Body of pancreas (tissue), 4 donors: Measurements from ENCODE around the gene ATL1. TPM values are rescaled to one million over a fixed set of nuclear protein-coding genes. Genes with fewer than 3 reads are reported as not detected.

ENCODE experiments used
- ATAC-seq: fragments of 150-250 bp; one replicate; pipeline ENCODE4 v1.9.1; 2016
- DNase-seq, 4 donors: peaks; one replicate each; pipeline ENCODE4 v3.0.0-alpha.2; 2019
- H3K27ac ChIP-seq, 4 donors: fragments of 200-600 bp; sonication (generic); 1 replicate in 3 of 4; 2 replicates in 1 of 4; pipeline versions ENCODE4 v1.5.1 to v1.6.1; 2016 to 2019; ENCODE audit warnings: mild to moderate bottlenecking in 1 of 4, mixed read lengths in 1 of 4, moderate library complexity in 1 of 4
- H3K27me3 ChIP-seq, 2 donors: fragments of 200-600 bp; sonication (generic); one replicate each; pipeline ENCODE4 v1.6.0; 2016; ENCODE audit warnings: mild to moderate bottlenecking in 1 of 2
- H3K36me3 ChIP-seq, 2 donors: fragments of 200-600 bp; sonication (generic); replicated peaks in 1 of 2; 2 replicates each; pipeline ENCODE4 v1.5.1; 2016; ENCODE audit warnings: low read depth in 2 of 2; ENCODE audit not compliant: insufficient read depth in 1 of 2
- H3K4me1 ChIP-seq: fragments of 200-600 bp; sonication (generic); one replicate; pipeline ENCODE4 v1.6.0; 2016
- H3K4me3 ChIP-seq, 2 donors: fragments of 200-600 bp; sonication (generic); 1 replicate in 1 of 2; 2 replicates in 1 of 2; pipeline ENCODE4 v1.5.1; 2016 to 2019
- H3K9me3 ChIP-seq, 3 donors: fragments of 200-600 bp; sonication (generic); 1 replicate in 2 of 3; 2 replicates in 1 of 3; pipeline ENCODE4 v1.5.1; 2016
- POLR2A ChIP-seq, 3 donors: fragments of 450-650 bp; IDR thresholded peaks; one replicate each; pipeline ENCODE4 v1.6.1; 2016; ENCODE audit warnings: antibody characterized with exemption in 3 of 3, mild to moderate bottlenecking in 2 of 3
- WGBS, 2 donors: methylation state at CpG; one replicate each; pipeline ENCODE4 v1.1.5; 2017; 5-methylcytosine and 5-hydroxymethylcytosine counted together
- intact Hi-C: fragments of 100-400 bp; cut with DNase I; formaldehyde crosslinking; loops from one replicate; pipeline ENCODE4 v1.15.1; 2023
- total RNA-seq, 2 donors: library from RNA; depleted of rRNA; stranded (reverse); fragments of >200 nt; gene quantifications; one replicate each; pipeline ENCODE4 v1.1.0, GENCODE V29; 2016
- TF ChIP-seq, protein P1 (sequence below), 7 experiments: fragments of 450-650 bp in 4 of 7; fragments of 200-600 bp in 3 of 7; sonication (generic) in 3 of 7; IDR thresholded peaks; one replicate each; pipeline ENCODE4 v1.5.1; 2016 to 2019; ENCODE audit warnings: antibody characterized with exemption in 7 of 7

Gene ATL1
- total RNA-seq = 1 to 10 TPM in 1 of 2 donors, under 1 TPM in 1; 0.33 to 5.4 TPM

DNA sequence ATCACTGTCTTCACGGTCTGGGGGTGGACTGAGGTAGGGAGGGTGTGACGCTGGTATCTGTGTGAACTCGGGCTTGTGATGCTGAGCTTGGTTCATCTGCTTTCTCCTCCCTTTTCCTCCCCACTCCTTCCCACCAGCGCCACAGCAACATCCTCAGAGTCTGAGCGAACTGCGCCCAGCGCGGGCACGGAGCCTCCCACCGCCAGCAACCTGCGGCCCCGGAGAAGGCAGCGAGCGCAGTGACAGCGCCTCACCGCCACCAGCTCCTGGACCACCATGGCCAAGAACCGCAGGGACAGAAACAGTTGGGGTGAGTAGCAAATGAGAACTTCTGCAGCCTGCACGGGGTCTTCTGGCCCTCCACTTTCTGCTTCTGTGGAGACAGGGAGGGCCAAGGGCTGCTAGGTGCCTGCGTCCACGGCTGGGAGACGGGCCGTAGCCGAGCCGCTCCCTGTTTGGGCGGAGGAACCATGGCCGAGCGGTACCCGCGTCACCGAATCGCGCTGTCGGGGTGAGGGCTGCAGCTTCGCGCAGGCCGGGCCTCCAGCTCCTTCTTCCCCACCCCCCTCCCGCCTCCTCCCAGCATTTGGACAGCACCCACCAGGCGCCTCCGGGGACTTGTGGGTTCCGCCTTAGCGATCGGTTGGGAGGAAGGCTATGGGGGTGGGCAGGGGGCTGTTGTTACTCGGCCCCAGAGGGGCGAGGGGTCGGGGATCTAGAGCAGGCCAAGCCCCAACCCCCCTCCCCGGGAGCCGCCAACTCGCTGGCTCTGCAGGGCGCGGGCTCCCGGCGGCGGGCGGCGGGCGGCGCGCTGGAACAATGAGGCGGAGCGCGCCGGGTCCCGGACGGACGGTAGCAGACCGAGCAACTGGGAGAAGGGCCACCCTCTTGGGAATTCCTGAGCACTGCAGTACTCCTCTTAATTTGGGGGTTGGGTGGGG, at the start of gene ATL1:
ATL1 (plus strand) TSS at position 156 of the 941 bp plus-strand sequence; CDS start at position 277, 121 bp downstream.
- peak; percentile 73 to 79 (median 75) for DNase-seq
- peak; percentile 89 for ATAC-seq
- 1% methylated on average over 19 to 48 of the region's 66 CpGs for WGBS, 2 donors

DNA sequence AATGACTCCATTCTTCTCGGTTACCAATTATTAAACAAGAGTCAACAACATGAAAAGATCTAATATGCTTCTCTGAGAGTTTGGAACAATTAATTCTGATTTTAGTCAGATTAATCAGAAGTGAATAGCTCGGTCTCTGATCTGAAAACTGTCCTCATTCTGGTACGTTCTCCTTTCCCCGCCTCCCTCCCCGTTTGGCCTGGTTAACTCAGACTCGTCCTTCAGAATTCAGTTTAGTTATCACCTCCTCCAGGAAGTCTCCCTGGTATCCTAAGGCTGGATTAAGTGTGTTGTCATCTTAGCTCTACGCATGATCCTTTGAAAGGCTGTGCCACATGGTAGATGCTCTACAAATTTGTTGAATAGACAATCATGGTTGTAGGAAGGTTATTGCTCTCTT, 49.8 kb upstream of the ATL1 start:
- no peak for ATAC-seq

More for the DNA sequence above, at the start of gene ATL1:
- H3K4me3 ChIP-seq = peak within 1 kb of the TSS; percentile 30 to 86
- no peaks in the 10 kb centered on the region for H3K36me3 ChIP-seq
- no peaks in the 10 kb centered on the region for H3K27me3 ChIP-seq
- TF ChIP-seq POLR2A (IDR thresholded peaks at IDR 0.05) = peak; percentile 36 to 68 (median 61)
- TF ChIP-seq, protein P1, sequence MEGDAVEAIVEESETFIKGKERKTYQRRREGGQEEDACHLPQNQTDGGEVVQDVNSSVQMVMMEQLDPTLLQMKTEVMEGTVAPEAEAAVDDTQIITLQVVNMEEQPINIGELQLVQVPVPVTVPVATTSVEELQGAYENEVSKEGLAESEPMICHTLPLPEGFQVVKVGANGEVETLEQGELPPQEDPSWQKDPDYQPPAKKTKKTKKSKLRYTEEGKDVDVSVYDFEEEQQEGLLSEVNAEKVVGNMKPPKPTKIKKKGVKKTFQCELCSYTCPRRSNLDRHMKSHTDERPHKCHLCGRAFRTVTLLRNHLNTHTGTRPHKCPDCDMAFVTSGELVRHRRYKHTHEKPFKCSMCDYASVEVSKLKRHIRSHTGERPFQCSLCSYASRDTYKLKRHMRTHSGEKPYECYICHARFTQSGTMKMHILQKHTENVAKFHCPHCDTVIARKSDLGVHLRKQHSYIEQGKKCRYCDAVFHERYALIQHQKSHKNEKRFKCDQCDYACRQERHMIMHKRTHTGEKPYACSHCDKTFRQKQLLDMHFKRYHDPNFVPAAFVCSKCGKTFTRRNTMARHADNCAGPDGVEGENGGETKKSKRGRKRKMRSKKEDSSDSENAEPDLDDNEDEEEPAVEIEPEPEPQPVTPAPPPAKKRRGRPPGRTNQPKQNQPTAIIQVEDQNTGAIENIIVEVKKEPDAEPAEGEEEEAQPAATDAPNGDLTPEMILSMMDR (IDR thresholded peaks at IDR 0.05) = no peak
- H3K4me1 ChIP-seq = peaks cover 9% of the 10 kb centered on the region
- H3K27ac ChIP-seq = peak within 1 kb of the TSS; percentile 80 to 91 (median 88)
- intact Hi-C loops = no loop called here
- no peaks in the 10 kb centered on the region for H3K9me3 ChIP-seq

DNA sequence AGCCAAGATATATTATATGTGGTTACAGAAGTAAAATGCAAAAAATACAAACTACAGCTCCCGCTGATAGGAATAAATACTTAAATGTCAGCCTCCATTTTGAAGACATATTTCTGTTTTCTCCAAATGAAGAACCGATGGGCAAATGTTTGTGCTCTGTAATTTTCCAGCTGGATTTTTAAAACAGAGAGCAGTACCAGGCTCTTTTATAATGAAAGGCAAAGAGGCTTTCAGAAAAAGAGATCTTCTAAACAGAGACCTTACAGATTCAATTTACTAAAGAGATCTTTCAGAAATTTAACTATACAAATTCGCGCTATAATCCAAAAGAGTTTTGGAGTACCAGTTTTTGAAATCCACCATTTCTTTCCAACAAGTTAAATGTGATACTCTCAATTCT, 47.5 kb upstream of the ATL1 start:
- no peak overlapping the region for H3K4me3 ChIP-seq
- H3K9me3 ChIP-seq = no peaks in the 10 kb centered on the region
- H3K27me3 ChIP-seq = no peaks in the 10 kb centered on the region
- WGBS, 2 donors = 94 to 95% methylated on average over 4 of the region's 4 CpGs
- ATAC-seq = no peak
- DNase-seq = no peak
- H3K27ac ChIP-seq = no peak overlapping the region
- TF ChIP-seq, protein P1 (IDR thresholded peaks at IDR 0.05) = no peak
- no peak for TF ChIP-seq POLR2A (IDR thresholded peaks at IDR 0.05)
- intact Hi-C loops = no loop called here
- no peaks in the 10 kb centered on the region for H3K36me3 ChIP-seq
- H3K4me1 ChIP-seq = peaks cover 11% of the 10 kb centered on the region

More for the DNA sequence above, 49.8 kb upstream of the ATL1 start:
- Histone ChIP-seq H3K36me3 (no peaks in the 10 kb centered on the region), H3K9me3 (no peaks in the 10 kb centered on the region), H3K27me3 (no peaks in the 10 kb centered on the region), H3K27ac (no peak overlapping the region), H3K4me1 (peaks cover 11% of the 10 kb centered on the region), H3K4me3 (no peak overlapping the region)
- no peak for TF ChIP-seq POLR2A (IDR thresholded peaks at IDR 0.05)
- TF ChIP-seq, protein P1 (IDR thresholded peaks at IDR 0.05) = no peak
- no peak for DNase-seq
- WGBS, 2 donors = 70 to 71% methylated on average over 7 of the region's 7 CpGs
- intact Hi-C loops = no loop called here

DNA sequence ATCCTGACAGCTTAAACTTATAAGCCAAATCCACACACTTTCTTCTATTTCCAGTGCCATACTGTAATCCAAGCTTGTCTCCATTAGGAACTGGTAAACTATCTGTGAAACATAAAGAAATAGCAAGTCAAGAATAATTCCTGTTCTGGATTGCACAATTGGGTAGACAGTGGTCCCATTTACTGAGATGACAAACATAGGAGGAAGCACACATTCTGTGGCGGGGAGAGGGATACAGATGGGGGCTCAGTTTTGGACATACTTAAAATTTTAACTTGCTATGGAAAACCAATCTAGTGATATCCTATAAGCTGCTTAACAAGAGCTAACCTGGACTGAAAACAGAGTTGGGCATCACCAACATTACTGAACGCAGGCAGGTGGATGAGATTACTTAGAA, 43.9 kb upstream of the ATL1 start:
- no peak for DNase-seq
- Histone ChIP-seq H3K9me3 (no peaks in the 10 kb centered on the region), H3K27me3 (no peaks in the 10 kb centered on the region), H3K4me1 (peaks cover 20% of the 10 kb centered on the region), H3K4me3 (no peak overlapping the region), H3K36me3 (no peaks in the 10 kb centered on the region), H3K27ac (no peak overlapping the region)
- no peak for ATAC-seq
- TF ChIP-seq, protein P1 (IDR thresholded peaks at IDR 0.05) = no peak
- TF ChIP-seq POLR2A (IDR thresholded peaks at IDR 0.05) = no peak
- 94 to 98% methylated on average over 2 of the region's 2 CpGs for WGBS, 2 donors
- intact Hi-C loops = no loop called here
